Activated naive CD4-positive, alpha-beta T cell treated with anti-CD3 and anti-CD28 coated beads, Interleukin-2, amount 50 U/mL, for 16 hours (primary cell): ENCODE data around the gene DCLRE1B.

Source experiments
- DNase-seq: peaks from one replicate; pipeline ENCODE4 v3.0.0-alpha.2; 2020

DCLRE1B gene

DNA sequence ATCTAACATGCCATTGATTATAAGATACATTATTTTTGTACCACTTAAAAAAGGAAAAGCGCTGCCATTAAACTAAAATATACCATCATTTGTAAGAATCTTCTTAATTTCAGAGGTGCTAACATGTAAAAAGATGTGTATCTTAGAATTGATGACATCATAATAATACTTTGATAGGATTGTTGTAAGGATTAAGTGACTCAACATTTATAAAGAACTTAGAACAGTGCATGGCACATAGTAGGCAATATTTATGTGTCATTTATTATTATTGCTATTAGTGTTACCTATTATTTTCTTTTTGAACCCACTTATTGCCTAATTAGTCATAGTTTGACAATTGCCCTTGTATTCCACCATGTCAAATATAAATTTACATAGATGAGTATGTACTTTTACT is 45.8 kb downstream of the DCLRE1B start:
- no peak for DNase-seq

DNA sequence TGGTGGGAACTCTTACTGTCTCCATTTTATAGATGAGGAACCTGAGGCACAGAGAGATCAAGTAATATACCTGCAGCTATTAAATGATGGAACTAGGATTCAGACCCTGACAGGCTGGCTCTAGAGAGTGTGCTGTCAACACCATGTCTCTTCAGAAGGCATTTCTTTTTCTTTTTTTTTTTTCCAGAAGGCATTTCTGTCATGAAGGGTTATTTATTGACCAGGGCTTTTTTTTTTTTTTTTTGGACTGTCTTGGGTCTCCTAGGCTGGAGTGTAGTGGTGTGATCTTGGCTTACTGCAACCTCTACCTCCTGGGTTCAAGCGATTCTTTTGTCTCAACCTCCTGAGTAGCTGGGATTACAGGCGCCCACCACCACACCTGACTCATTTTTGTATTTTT is 46.6 kb downstream of the DCLRE1B start:
- no peak for DNase-seq

DNA sequence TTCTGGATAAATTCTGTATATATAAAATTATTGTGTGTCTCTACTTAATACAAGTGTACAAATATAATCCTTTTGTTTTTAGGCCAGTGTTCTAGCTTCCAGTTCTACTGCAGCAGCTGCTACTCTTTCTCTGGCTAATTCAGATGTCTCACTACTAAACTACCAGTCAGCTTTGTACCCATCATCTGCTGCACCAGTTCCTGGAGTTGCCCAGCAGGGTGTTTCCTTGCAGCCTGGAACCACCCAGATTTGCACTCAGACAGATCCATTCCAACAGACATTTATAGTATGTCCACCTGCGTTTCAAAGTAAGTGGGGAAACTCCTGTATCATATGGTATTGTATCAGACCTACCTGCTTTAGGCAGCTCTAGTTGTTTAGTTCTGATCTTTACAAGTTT is 52.9 kb downstream of the DCLRE1B start:
- DNase-seq: no peak

DNA sequence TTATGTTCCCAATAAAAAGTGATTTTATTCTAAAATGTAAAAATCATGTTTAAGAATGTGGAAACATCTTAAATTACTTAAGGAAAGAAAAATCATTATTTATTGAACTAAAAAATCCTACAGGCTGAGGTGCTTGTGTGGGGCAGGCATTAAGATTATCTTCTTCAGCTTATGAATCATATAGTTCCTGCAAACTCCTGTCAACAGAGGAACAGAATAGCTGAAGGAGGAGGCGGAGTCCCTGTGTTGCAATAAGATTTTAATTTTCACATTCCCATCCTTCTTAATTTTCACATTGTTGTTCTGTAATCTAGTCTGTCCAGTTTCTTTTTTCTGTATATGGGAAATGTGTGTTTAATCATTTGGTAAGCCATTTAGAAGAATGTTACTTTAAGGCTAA is 53.6 kb downstream of the DCLRE1B start:
- no peak for DNase-seq

DNA sequence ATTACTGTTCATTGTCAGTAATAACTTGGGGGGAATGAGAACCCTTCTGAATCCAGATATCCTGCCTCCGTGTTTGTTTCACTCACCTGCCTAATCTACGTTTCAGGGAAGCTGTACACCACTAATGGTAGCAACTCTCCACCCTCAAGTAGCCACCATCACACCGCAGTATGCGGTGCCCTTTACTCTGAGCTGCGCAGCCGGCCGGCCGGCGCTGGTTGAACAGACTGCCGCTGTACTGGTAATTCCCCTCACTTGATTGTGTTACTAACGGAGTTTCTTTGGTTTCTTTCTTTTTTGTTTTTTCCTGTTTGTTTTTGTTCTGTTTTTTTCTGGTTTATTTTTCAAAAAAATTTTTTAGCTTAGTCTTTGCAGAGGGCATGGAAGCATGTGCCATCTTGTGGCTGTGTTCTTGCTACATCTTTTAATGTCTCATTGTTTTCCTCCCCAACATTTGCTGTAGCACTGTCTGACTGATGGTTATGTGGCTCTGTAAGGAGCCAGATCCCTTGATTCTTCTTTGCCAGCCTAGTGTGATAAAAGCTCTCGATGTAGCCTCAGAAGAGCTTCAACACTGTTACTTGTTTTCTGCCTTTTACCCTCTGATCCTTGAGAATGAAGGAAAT is 58.3 kb downstream of the DCLRE1B start:
- DNase-seq: no peak
